ENCODE measurements around the gene PTPRK. TPM values are rescaled to one million over a fixed set of nuclear protein-coding genes. Genes with fewer than 3 reads are reported as not detected.

Gene PTPRK
- total and polyA plus RNA-seq, 2 donors: 26.7 to 134 TPM

GRCh38 chr6:128427139-128427538, 93.3 kb downstream of the PTPRK start:
- no peak overlapping the region for H3K4me3 ChIP-seq (ENCODE audit: low read depth, low read length)
- no peak overlapping the region for H3K27ac ChIP-seq (ENCODE audit: low read depth)
- no peaks in the 10 kb centered on the region for H3K4me1 ChIP-seq (ENCODE audit: insufficient read depth)
- no peaks in the 10 kb centered on the region for H3K36me3 ChIP-seq (ENCODE audit: insufficient read depth)
- no peak for DNase-seq (ENCODE audit: extremely low spot score)
- 99% methylated on average over 1 of the region's 1 CpG for WGBS

- H3K4me3 ChIP-seq (ENCODE audit: low read depth, low read length): no peak overlapping the region
- no peak for DNase-seq (ENCODE audit: extremely low spot score)
- no peak overlapping the region for H3K27ac ChIP-seq (ENCODE audit: low read depth)
- H3K36me3 ChIP-seq (ENCODE audit: insufficient read depth): no peaks in the 10 kb centered on the region
- H3K4me1 ChIP-seq (ENCODE audit: insufficient read depth): no peaks in the 10 kb centered on the region
- WGBS: 62% methylated on average over 2 of the region's 2 CpGs
Measured at GRCh38 chr6:128425856-128426255, 94.5 kb downstream of the PTPRK start.

GRCh38 chr6:128422871-128423270, 97.5 kb downstream of the PTPRK start:
- WGBS: 78% methylated on average over 1 of the region's 1 CpG
- no peaks in the 10 kb centered on the region for H3K36me3 ChIP-seq (ENCODE audit: insufficient read depth)
- no peak for DNase-seq (ENCODE audit: extremely low spot score)
- no peaks in the 10 kb centered on the region for H3K4me1 ChIP-seq (ENCODE audit: insufficient read depth)
- no peak overlapping the region for H3K4me3 ChIP-seq (ENCODE audit: low read depth, low read length)
- H3K27ac ChIP-seq (ENCODE audit: low read depth): no peak overlapping the region

GRCh38 chr6:128422200-128422599, 98.2 kb downstream of the PTPRK start:
- no peaks in the 10 kb centered on the region for H3K4me1 ChIP-seq (ENCODE audit: insufficient read depth)
- H3K27ac ChIP-seq (ENCODE audit: low read depth): no peak overlapping the region
- no peak overlapping the region for H3K4me3 ChIP-seq (ENCODE audit: low read depth, low read length)
- H3K36me3 ChIP-seq (ENCODE audit: insufficient read depth): no peaks in the 10 kb centered on the region
- no peak for DNase-seq (ENCODE audit: extremely low spot score)

- Histone ChIP-seq H3K27ac (ENCODE audit: low read depth) (no peak overlapping the region), H3K4me1 (ENCODE audit: insufficient read depth) (no peaks in the 10 kb centered on the region), H3K4me3 (ENCODE audit: low read depth, low read length) (no peak overlapping the region), H3K36me3 (ENCODE audit: insufficient read depth) (no peaks in the 10 kb centered on the region)
- no peak for DNase-seq (ENCODE audit: extremely low spot score)
- WGBS: 93% methylated on average over 3 of the region's 3 CpGs
Measured at GRCh38 chr6:128421788-128422187, 98.6 kb downstream of the PTPRK start.

- WGBS: 70% methylated on average over 5 of the region's 5 CpGs
- H3K4me1 ChIP-seq (ENCODE audit: insufficient read depth): no peaks in the 10 kb centered on the region
- H3K4me3 ChIP-seq (ENCODE audit: low read depth, low read length): no peak overlapping the region
- no peak overlapping the region for H3K27ac ChIP-seq (ENCODE audit: low read depth)
- no peak for DNase-seq (ENCODE audit: extremely low spot score)
- H3K36me3 ChIP-seq (ENCODE audit: insufficient read depth): no peaks in the 10 kb centered on the region
Measured at GRCh38 chr6:128417698-128418097, 102.7 kb downstream of the PTPRK start.

GRCh38 chr6:128415387-128415786, 105.0 kb downstream of the PTPRK start:
- Histone ChIP-seq H3K36me3 (ENCODE audit: insufficient read depth) (no peaks in the 10 kb centered on the region), H3K27ac (ENCODE audit: low read depth) (no peak overlapping the region), H3K4me3 (ENCODE audit: low read depth, low read length) (no peak overlapping the region), H3K4me1 (ENCODE audit: insufficient read depth) (no peaks in the 10 kb centered on the region)
- no peak for DNase-seq (ENCODE audit: extremely low spot score)
- WGBS: 30% methylated on average over 1 of the region's 1 CpG

GRCh38 chr6:128414943-128415342, 105.5 kb downstream of the PTPRK start:
- WGBS: 61% methylated on average over 6 of the region's 6 CpGs

GRCh38 chr6:128413291-128413690, 107.1 kb downstream of the PTPRK start:
- WGBS: 97% methylated on average over 6 of the region's 6 CpGs
- H3K4me3 ChIP-seq (ENCODE audit: low read depth, low read length): no peak overlapping the region
- no peaks in the 10 kb centered on the region for H3K4me1 ChIP-seq (ENCODE audit: insufficient read depth)
- no peak for DNase-seq (ENCODE audit: extremely low spot score)
- H3K36me3 ChIP-seq (ENCODE audit: insufficient read depth): no peaks in the 10 kb centered on the region
- no peak overlapping the region for H3K27ac ChIP-seq (ENCODE audit: low read depth)

More at GRCh38 chr6:128414943-128415342, 105.5 kb downstream of the PTPRK start:
- Histone ChIP-seq H3K36me3 (ENCODE audit: insufficient read depth) (no peaks in the 10 kb centered on the region), H3K4me3 (ENCODE audit: low read depth, low read length) (no peak overlapping the region), H3K27ac (ENCODE audit: low read depth) (no peak overlapping the region), H3K4me1 (ENCODE audit: insufficient read depth) (no peaks in the 10 kb centered on the region)
- no peak for DNase-seq (ENCODE audit: extremely low spot score)

- WGBS: 90% methylated on average over 4 of the region's 4 CpGs
- Histone ChIP-seq H3K36me3 (ENCODE audit: insufficient read depth) (no peaks in the 10 kb centered on the region), H3K27ac (ENCODE audit: low read depth) (no peak overlapping the region)
Measured at GRCh38 chr6:128412680-128413079, 107.7 kb downstream of the PTPRK start.

GRCh38 chr6:128410584-128410983, 109.8 kb downstream of the PTPRK start:
- no peak for DNase-seq (ENCODE audit: extremely low spot score)
- H3K4me1 ChIP-seq (ENCODE audit: insufficient read depth): no peaks in the 10 kb centered on the region
- no peak overlapping the region for H3K27ac ChIP-seq (ENCODE audit: low read depth)
- H3K36me3 ChIP-seq (ENCODE audit: insufficient read depth): no peaks in the 10 kb centered on the region
- H3K4me3 ChIP-seq (ENCODE audit: low read depth, low read length): no peak overlapping the region
- 85% methylated on average over 4 of the region's 4 CpGs for WGBS

More at GRCh38 chr6:128412680-128413079, 107.7 kb downstream of the PTPRK start:
- DNase-seq (ENCODE audit: extremely low spot score): no peak
- no peak overlapping the region for H3K4me3 ChIP-seq (ENCODE audit: low read depth, low read length)
- no peaks in the 10 kb centered on the region for H3K4me1 ChIP-seq (ENCODE audit: insufficient read depth)

- Histone ChIP-seq H3K4me3 (ENCODE audit: low read depth, low read length) (no peak overlapping the region), H3K27ac (ENCODE audit: low read depth) (no peak overlapping the region)
Measured at GRCh38 chr6:128409003-128409402, 111.4 kb downstream of the PTPRK start.

GRCh38 chr6:128406453-128406852, 113.9 kb downstream of the PTPRK start:
- Histone ChIP-seq H3K4me3 (ENCODE audit: low read depth, low read length) (no peak overlapping the region), H3K27ac (ENCODE audit: low read depth) (no peak overlapping the region), H3K4me1 (ENCODE audit: insufficient read depth) (no peaks in the 10 kb centered on the region), H3K36me3 (ENCODE audit: insufficient read depth) (no peaks in the 10 kb centered on the region)
- 86% methylated on average over 1 of the region's 1 CpG for WGBS
- DNase-seq (ENCODE audit: extremely low spot score): no peak

More at GRCh38 chr6:128409003-128409402, 111.4 kb downstream of the PTPRK start:
- Histone ChIP-seq H3K4me1 (ENCODE audit: insufficient read depth) (no peaks in the 10 kb centered on the region), H3K36me3 (ENCODE audit: insufficient read depth) (no peaks in the 10 kb centered on the region)
- WGBS: 84% methylated on average over 1 of the region's 1 CpG
- no peak for DNase-seq (ENCODE audit: extremely low spot score)

GRCh38 chr6:128403618-128404444, 116.6 kb downstream of the PTPRK start:
- Histone ChIP-seq H3K36me3 (ENCODE audit: insufficient read depth) (no peaks in the 10 kb centered on the region), H3K4me3 (ENCODE audit: low read depth, low read length) (no peak overlapping the region), H3K4me1 (ENCODE audit: insufficient read depth) (no peaks in the 10 kb centered on the region), H3K27ac (ENCODE audit: low read depth) (no peak overlapping the region)
- DNase-seq (ENCODE audit: extremely low spot score): no peak
- 97% methylated on average over 4 of the region's 4 CpGs for WGBS

Data from urinary bladder (tissue), 4 donors.